Liver (tissue), 9 donors: ENCODE data around the gene EDN3. TPM values are rescaled to one million over a fixed set of nuclear protein-coding genes. Genes with fewer than 3 reads are reported as not detected.

Source experiments
- DNase-seq: peaks from one replicate; pipeline ENCODE4 v3.0.0-alpha.2; 2017; ENCODE audit warnings: low spot score
- H3K27ac ChIP-seq, 2 donors: one replicate each; pipeline ENCODE4 v1.7.0; 2013; ENCODE audit warnings: inconsistent platforms in 2 of 2, low read length in 2 of 2, control low read depth in 1 of 2, low read depth in 1 of 2, mild to moderate bottlenecking in 1 of 2
- H3K27me3 ChIP-seq, 4 donors: one replicate each; pipeline versions ENCODE4 v1.6.1 to v1.7.0; 2013; ENCODE audit warnings: low read length in 3 of 4, inconsistent platforms in 1 of 4, mild to moderate bottlenecking in 1 of 4, moderate library complexity in 1 of 4; ENCODE audit not compliant: control insufficient read depth in 4 of 4, insufficient read depth in 4 of 4
- H3K36me3 ChIP-seq, 4 donors: one replicate each; pipeline versions ENCODE4 v1.6.1 to v1.7.0; 2013; ENCODE audit warnings: low read length in 3 of 4, mild to moderate bottlenecking in 3 of 4, low read depth in 1 of 4, moderate library complexity in 1 of 4; ENCODE audit not compliant: control insufficient read depth in 4 of 4, insufficient read depth in 3 of 4
- H3K4me1 ChIP-seq, 4 donors: one replicate each; pipeline versions ENCODE4 v1.6.1 to v1.7.0; 2013; ENCODE audit warnings: low read length in 3 of 4, mild to moderate bottlenecking in 3 of 4, moderate library complexity in 1 of 4; ENCODE audit not compliant: control insufficient read depth in 4 of 4, insufficient read depth in 4 of 4
- H3K4me3 ChIP-seq, 3 donors: one replicate each; pipeline versions ENCODE4 v1.6.1 to v1.7.0; 2013; ENCODE audit warnings: low read length in 3 of 3, control low read depth in 1 of 3, low read depth in 1 of 3, mild to moderate bottlenecking in 1 of 3
- H3K9ac ChIP-seq, 2 donors: one replicate each; pipeline ENCODE4 v1.7.0; 2013; ENCODE audit warnings: low read length in 2 of 2, mild to moderate bottlenecking in 2 of 2, moderate library complexity in 2 of 2, control low read depth in 1 of 2, low read depth in 1 of 2
- H3K9me3 ChIP-seq, 4 donors: one replicate each; pipeline versions ENCODE4 v1.6.1 to v1.7.0; 2013; ENCODE audit warnings: low read length in 3 of 4; ENCODE audit not compliant: control insufficient read depth in 4 of 4
- EGR1 ChIP-seq, 2 donors: IDR thresholded peaks; 2 replicates each; pipeline ENCODE4 v1.6.1; 2016 to 2018; ENCODE audit warnings: antibody characterized with exemption in 2 of 2, low read depth in 2 of 2
- FOXA1 ChIP-seq: IDR thresholded peaks from 2 replicates; pipeline ENCODE4 v1.6.1; 2016; ENCODE audit warnings: antibody characterized with exemption
- GABPA ChIP-seq, 2 donors: IDR thresholded peaks in 1 of 2; conservative IDR thresholded peaks in 1 of 2; 2 replicates each; pipeline ENCODE4 v1.6.1; 2016; ENCODE audit warnings: antibody characterized with exemption in 2 of 2, mild to moderate bottlenecking in 1 of 2, moderate library complexity in 1 of 2
- JUND ChIP-seq, 2 donors: IDR thresholded peaks; 2 replicates each; pipeline ENCODE4 v1.6.1; 2016; ENCODE audit warnings: antibody characterized with exemption in 2 of 2
- NR2F2 ChIP-seq: IDR thresholded peaks from 2 replicates; pipeline ENCODE4 v1.6.1; 2016; ENCODE audit warnings: antibody characterized with exemption
- RAD21 ChIP-seq, 2 donors: IDR thresholded peaks; 2 replicates each; pipeline ENCODE4 v1.6.1; 2016; ENCODE audit warnings: antibody characterized with exemption in 2 of 2, mild to moderate bottlenecking in 2 of 2
- RXRA ChIP-seq, 2 donors: IDR thresholded peaks; 2 replicates each; pipeline ENCODE4 v1.6.1; 2017 to 2018; ENCODE audit warnings: antibody characterized with exemption in 2 of 2, mild to moderate bottlenecking in 1 of 2
- SP1 ChIP-seq: IDR thresholded peaks from 2 replicates; pipeline ENCODE4 v1.6.1; 2018; ENCODE audit warnings: antibody characterized with exemption, mild to moderate bottlenecking
- YY1 ChIP-seq: IDR thresholded peaks from 2 replicates; pipeline ENCODE4 v1.6.1; 2016; ENCODE audit warnings: antibody characterized with exemption, mild to moderate bottlenecking
- ZBTB33 ChIP-seq: IDR thresholded peaks from 2 replicates; pipeline ENCODE4 v1.6.1; 2016; ENCODE audit warnings: antibody characterized with exemption
- WGBS: extraction: QIAGEN DNeasy Blood & Tissue Kit; methylation state at CpG from one replicate; pipeline ENCODE4 v1.1.7; 2013; 5-methylcytosine and 5-hydroxymethylcytosine counted together
- polyA plus RNA-seq, 2 donors: library from polyadenylated mRNA; stranded (reverse) in 1 of 2; unstranded in 1 of 2; fragments of 200-250 nt in 1 of 2; fragments of >200 nt in 1 of 2; fragmentation: Nextera tagmentation in 1 of 2; extraction: Ambion mirVana in 1 of 2; gene quantifications; one replicate each; pipeline versions ENCODE4 v1.2.1 to v1.2.3, GENCODE V29; 2013 to 2015
- total RNA-seq, 2 donors: library from RNA; depleted of rRNA; stranded (reverse); fragments of >200 nt; gene quantifications; one replicate each; pipeline ENCODE4 v1.2.3, GENCODE V29; 2014
- TF ChIP-seq, protein P1 (sequence below): IDR thresholded peaks from 2 replicates; pipeline ENCODE4 v1.6.1; 2016; ENCODE audit warnings: antibody characterized with exemption
- TF ChIP-seq, protein P2 (sequence below): IDR thresholded peaks from 2 replicates; pipeline ENCODE4 v1.6.1; 2016; ENCODE audit warnings: antibody characterized with exemption
- TF ChIP-seq, protein P3 (sequence below): fragments of 150-350 bp; IDR thresholded peaks from 2 replicates; pipeline ENCODE4 v1.5.1; 2017; ENCODE audit warnings: improper control_type of control experiment, low read depth, low read length; ENCODE audit not compliant: missing input control
- donor health status: healthy.
- donor health status: healthy.
- donor health status: healthy.
- donor health status: healthy.
- donor health status: healthy.

EDN3 gene
- total and polyA plus RNA-seq, 4 donors: 0.09 TPM; not detected in 3

DNA sequence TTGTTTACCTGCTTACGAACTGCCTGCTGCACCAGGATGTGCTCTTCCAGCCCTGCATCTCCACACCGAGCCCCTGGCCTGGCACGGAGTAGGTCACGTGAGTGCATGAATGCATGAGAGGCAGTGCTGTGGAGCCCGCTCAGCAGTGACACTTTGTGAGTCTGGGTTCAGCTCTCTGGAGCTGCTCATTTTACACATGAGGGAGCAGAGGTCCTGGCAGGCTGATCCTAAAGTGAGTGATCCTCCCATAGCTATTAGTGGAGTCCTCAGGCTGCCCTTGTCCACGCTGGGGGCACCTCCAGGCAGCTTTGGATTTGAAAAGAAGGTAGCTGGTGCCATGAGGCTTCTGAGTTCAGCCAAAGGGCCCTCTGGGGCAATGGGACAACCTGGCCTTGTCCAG is 64.2 kb downstream of the EDN3 start:
- no peak for DNase-seq
- no peak overlapping the region for H3K9ac ChIP-seq
- WGBS: 88% methylated on average over 6 of the region's 6 CpGs

DNA sequence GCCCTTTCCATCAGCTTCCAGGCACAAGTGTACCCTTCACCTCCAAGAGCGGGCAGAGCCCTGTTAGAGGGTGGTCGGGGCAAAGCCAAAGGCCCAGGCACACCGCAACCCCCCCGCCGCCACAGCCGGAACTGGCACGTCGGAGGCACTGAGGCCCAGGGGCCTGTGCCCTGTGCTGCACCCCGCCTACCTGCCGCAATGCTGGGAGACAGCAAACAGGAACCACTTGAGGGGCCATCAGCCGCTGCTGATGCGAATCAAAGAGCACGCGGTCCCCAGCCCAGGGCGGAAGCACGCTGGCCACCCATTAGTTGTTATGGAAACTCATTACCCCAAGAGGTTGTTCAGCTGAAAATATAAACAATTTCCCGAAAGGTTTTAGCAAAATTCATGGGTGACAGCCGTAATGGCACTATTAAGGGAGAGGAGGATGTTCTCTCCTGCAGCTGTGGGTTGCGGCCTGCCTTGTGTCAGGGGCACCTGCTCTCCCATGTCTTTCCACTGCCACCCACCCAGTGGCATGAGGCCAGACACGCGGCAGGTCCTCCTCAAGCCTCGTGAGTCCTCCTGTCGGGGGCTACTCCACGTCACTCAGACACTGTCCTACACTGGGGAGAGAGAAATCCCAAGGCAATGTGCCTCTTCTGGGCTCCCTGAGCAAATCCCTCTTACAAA is 65.3 kb downstream of the EDN3 start:
- Histone ChIP-seq H3K36me3 (no peaks in the 10 kb centered on the region), H3K4me1 (no peaks in the 10 kb centered on the region), H3K9ac (no peak overlapping the region), H3K27me3 (peaks cover 0 to 7% (median 0%) of the 10 kb centered on the region in 4 donors), H3K27ac (no peak overlapping the region), H3K9me3 (no peaks in the 10 kb centered on the region), H3K4me3 (no peak overlapping the region)
- 94% methylated on average over 24 of the region's 24 CpGs for WGBS
- TF ChIP-seq GABPA (IDR thresholded peaks at IDR 0.05 in 1 of 2, conservative IDR thresholded peaks at IDR 0.05 in 1 of 2) (no peak), NR2F2 (no peak), SP1 (no peak), FOXA1 (no peak), ZBTB33 (no peak)
- TF ChIP-seq, protein P1, sequence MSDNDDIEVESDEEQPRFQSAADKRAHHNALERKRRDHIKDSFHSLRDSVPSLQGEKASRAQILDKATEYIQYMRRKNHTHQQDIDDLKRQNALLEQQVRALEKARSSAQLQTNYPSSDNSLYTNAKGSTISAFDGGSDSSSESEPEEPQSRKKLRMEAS: no peak
- DNase-seq: no peak

More for the DNA sequence above, 64.2 kb downstream of the EDN3 start:
- TF ChIP-seq ZBTB33 (no peak), FOXA1 (no peak), GABPA (IDR thresholded peaks at IDR 0.05 in 1 of 2, conservative IDR thresholded peaks at IDR 0.05 in 1 of 2) (no peak), YY1 (no peak), EGR1 (IDR thresholded peaks at IDR 0.05; ENCODE audit: low read depth in 2 of 2) (no peak), JUND (IDR thresholded peaks at IDR 0.05) (no peak), RXRA (IDR thresholded peaks at IDR 0.05) (no peak), NR2F2 (no peak), RAD21 (IDR thresholded peaks at IDR 0.05) (no peak)
- TF ChIP-seq, protein P2, sequence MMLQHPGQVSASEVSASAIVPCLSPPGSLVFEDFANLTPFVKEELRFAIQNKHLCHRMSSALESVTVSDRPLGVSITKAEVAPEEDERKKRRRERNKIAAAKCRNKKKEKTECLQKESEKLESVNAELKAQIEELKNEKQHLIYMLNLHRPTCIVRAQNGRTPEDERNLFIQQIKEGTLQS: no peak
- TF ChIP-seq, protein P3, sequence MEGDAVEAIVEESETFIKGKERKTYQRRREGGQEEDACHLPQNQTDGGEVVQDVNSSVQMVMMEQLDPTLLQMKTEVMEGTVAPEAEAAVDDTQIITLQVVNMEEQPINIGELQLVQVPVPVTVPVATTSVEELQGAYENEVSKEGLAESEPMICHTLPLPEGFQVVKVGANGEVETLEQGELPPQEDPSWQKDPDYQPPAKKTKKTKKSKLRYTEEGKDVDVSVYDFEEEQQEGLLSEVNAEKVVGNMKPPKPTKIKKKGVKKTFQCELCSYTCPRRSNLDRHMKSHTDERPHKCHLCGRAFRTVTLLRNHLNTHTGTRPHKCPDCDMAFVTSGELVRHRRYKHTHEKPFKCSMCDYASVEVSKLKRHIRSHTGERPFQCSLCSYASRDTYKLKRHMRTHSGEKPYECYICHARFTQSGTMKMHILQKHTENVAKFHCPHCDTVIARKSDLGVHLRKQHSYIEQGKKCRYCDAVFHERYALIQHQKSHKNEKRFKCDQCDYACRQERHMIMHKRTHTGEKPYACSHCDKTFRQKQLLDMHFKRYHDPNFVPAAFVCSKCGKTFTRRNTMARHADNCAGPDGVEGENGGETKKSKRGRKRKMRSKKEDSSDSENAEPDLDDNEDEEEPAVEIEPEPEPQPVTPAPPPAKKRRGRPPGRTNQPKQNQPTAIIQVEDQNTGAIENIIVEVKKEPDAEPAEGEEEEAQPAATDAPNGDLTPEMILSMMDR: no peak
- TF ChIP-seq, protein P1: no peak
- no peaks in the 10 kb centered on the region for H3K9me3 ChIP-seq
- no peak overlapping the region for H3K4me3 ChIP-seq
- H3K27me3 ChIP-seq: peaks cover 0 to 6% (median 0%) of the 10 kb centered on the region in 4 donors
- no peaks in the 10 kb centered on the region for H3K36me3 ChIP-seq
- H3K4me1 ChIP-seq: no peaks in the 10 kb centered on the region
- no peak overlapping the region for H3K27ac ChIP-seq
